ENCODE data around the gene MIPOL1. TPM values are rescaled to one million over a fixed set of nuclear protein-coding genes. Genes with fewer than 3 reads are reported as not detected.

The MIPOL1 gene
- total and polyA plus RNA-seq, 2 of the 4 experiments (the other 2 are of a cell fraction) = 2.7 to 5.9 TPM

DNA sequence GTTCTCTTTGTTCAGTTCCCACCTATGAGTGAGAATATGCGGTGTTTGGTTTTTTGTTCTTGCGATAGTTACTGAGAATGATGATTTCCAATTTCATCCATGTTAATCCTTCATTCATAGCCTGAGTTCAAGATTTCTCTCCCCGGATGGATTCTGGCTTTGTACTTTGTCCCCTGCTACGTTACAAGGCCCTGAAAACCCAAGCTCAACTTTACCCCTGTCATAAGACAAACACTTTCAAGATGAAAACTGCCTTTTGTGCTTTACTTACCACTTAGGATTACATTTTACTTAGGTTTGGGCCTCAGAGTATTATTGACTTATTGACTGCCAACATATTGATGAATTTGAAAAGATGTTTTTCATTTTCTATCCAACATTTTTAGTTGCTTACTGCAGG lies 361.0 kb downstream of the MIPOL1 start:
- H2BK5ac ChIP-seq (ENCODE audit: low read depth, low read length, poor library complexity, severe bottlenecking) = no peak overlapping the region
- in situ Hi-C loops (cut with MboI; ENCODE audit: low sequenced_read_pairs) = no loop called here
- no peak overlapping the region for H3K4me3 ChIP-seq (ENCODE audit: insufficient read depth, low read depth, low read length)
- H3K14ac ChIP-seq (replicated peaks; ENCODE audit: low read depth, low read length) = no peak overlapping the region
- H3K23ac ChIP-seq (ENCODE audit: low read depth, low read length) = no peak overlapping the region
- H3K9me1 ChIP-seq (ENCODE audit: insufficient read depth, low read length) = no peaks in the 10 kb centered on the region
- H3K9ac ChIP-seq (ENCODE audit: low read depth, low read length) = no peak overlapping the region
- H2BK15ac ChIP-seq (ENCODE audit: low read depth, low read length) = no peak overlapping the region
- WGBS, 2 experiments (ENCODE audit: extremely low coverage in 2 of 2, insufficient read length in 1 of 2) = 100% methylated on average over 1 of the region's 4 CpGs; no CpG with 5 or more reads in 1 of the 2 experiments
- intact Hi-C loops (cut with micrococcal nuclease) = no loop called here
- dilution Hi-C loops (cut with HindIII; ENCODE audit: low sequenced_read_pairs, unreplicated experiment) = no loop called here
- H3K79me1 ChIP-seq (ENCODE audit: low read depth in 1 of 2, low read length in 2 of 2) = no peaks in the 10 kb centered on the region
- DNase-seq (no peak), ATAC-seq (ENCODE audit: low read depth) (no peak)
- no peak overlapping the region for H2AK5ac ChIP-seq (ENCODE audit: low read depth, low read length)
- H3K36me3 ChIP-seq (ENCODE audit: control insufficient read depth, insufficient read depth, low read length) = no peaks in the 10 kb centered on the region
- H3K4me1 ChIP-seq (ENCODE audit: control insufficient read depth, insufficient read depth, low read length) = 0 out of 2 replicates have a peak, but pooled peaks cover 2% of the 10 kb centered on the region
- no peak overlapping the region for H3K4me2 ChIP-seq (ENCODE audit: low read depth, low read length)
- H3K4ac ChIP-seq (ENCODE audit: low read depth, low read length) = no peak overlapping the region; the same call in 1 of the 2 replicates
- no peak overlapping the region for H3K27ac ChIP-seq (ENCODE audit: insufficient read depth, low read length)
- no TSS peak for BruUV-seq (replicated peaks)
- H3K27me3 ChIP-seq (ENCODE audit: control insufficient read depth, insufficient read depth, low read length) = no peaks in the 10 kb centered on the region
- no peak overlapping the region for H4K91ac ChIP-seq (ENCODE audit: insufficient read depth, low read depth, low read length)
- no peak overlapping the region for H3K56ac ChIP-seq (ENCODE audit: extremely low read depth, insufficient read depth, low read length)
- no peaks in the 10 kb centered on the region for H4K20me1 ChIP-seq (ENCODE audit: insufficient read depth, low read length)
- peaks cover 2% of the 10 kb centered on the region; the same call in 1 of the 2 replicates for H3K9me3 ChIP-seq (ENCODE audit: control insufficient read depth, insufficient read depth, low read length)
- no peak overlapping the region for H4K5ac ChIP-seq (ENCODE audit: low read depth, low read length)
- H4K8ac ChIP-seq (ENCODE audit: low read depth in 2 of 2, low read length in 2 of 2) = no peak overlapping the region
- H2AK9ac ChIP-seq (replicated peaks; ENCODE audit: low read depth, low read length, poor library complexity) = no peak overlapping the region
- H2BK20ac ChIP-seq (ENCODE audit: low read depth, low read length) = no peak overlapping the region
- no peak overlapping the region for H2AFZ ChIP-seq (replicated peaks; ENCODE audit: low read length, poor library complexity)
- POLR2A ChIA-PET (ENCODE audit: unreplicated experiment) = no interaction called here
- CTCF ChIA-PET = no interaction called here
- H2BK120ac ChIP-seq (ENCODE audit: low read depth, low read length) = no peak overlapping the region
- H3K18ac ChIP-seq (ENCODE audit: low read depth, low read length) = peak overlapping the region; percentile 83; the same call in 1 of the 2 replicates
- TF ChIP-seq CHD1 (IDR thresholded peaks at IDR 0.05; ENCODE audit: low read depth, low read length) (no peak), BHLHE40 (IDR thresholded peaks at IDR 0.05; ENCODE audit: low read depth, low read length) (no peak), CEBPB (IDR thresholded peaks at IDR 0.05; ENCODE audit: low read depth, low read length) (no peak), MAZ (IDR thresholded peaks at IDR 0.05; ENCODE audit: borderline replicate concordance, low read depth, low read length) (no peak)
- TF ChIP-seq, protein P1, sequence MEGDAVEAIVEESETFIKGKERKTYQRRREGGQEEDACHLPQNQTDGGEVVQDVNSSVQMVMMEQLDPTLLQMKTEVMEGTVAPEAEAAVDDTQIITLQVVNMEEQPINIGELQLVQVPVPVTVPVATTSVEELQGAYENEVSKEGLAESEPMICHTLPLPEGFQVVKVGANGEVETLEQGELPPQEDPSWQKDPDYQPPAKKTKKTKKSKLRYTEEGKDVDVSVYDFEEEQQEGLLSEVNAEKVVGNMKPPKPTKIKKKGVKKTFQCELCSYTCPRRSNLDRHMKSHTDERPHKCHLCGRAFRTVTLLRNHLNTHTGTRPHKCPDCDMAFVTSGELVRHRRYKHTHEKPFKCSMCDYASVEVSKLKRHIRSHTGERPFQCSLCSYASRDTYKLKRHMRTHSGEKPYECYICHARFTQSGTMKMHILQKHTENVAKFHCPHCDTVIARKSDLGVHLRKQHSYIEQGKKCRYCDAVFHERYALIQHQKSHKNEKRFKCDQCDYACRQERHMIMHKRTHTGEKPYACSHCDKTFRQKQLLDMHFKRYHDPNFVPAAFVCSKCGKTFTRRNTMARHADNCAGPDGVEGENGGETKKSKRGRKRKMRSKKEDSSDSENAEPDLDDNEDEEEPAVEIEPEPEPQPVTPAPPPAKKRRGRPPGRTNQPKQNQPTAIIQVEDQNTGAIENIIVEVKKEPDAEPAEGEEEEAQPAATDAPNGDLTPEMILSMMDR (conservative IDR thresholded peaks at IDR 0.05; ENCODE audit: low read depth, low read length) = no peak
